IMR-90 (cell line): ENCODE measurements around the gene DHX40. TPM values are rescaled to one million over a fixed set of nuclear protein-coding genes. Genes with fewer than 3 reads are reported as not detected.

ENCODE experiments used
- ATAC-seq: fragments of 200-7000 bp; cut with Tn5 transposase; 2 replicates; pipeline ENCODE4 v1.9.1; 2020; ENCODE audit warnings: low read depth, mild to moderate bottlenecking, moderate library complexity
- BruUV-seq: library from RNA; stranded (reverse); fragments of 400-500 nt; replicated peaks from 2 replicates; lab custom pipeline; 2021; lab: Mats Ljungman, UMichigan
- CTCF ChIA-PET: fragments of 300-600 bp; formaldehyde crosslinking; extraction: SDS; loops from one replicate; lab custom pipeline; 2021; ENCODE audit warnings: antibody characterized with exemption; lab: Yijun Ruan, JAX
- POLR2A ChIA-PET: fragments of 300-600 bp; sonication (Branson Sonifier 250); formaldehyde crosslinking; loops from one replicate; lab custom pipeline; 2022; ENCODE audit warnings: antibody characterized with exemption; ENCODE audit not compliant: unreplicated experiment; lab: Charles Lee
- DNase-seq: peaks from one replicate; pipeline ENCODE4 v3.0.0; 2013
- H2AFZ ChIP-seq: replicated peaks from 2 replicates; pipeline ENCODE3; 2013; ENCODE audit warnings: low read length, mild to moderate bottlenecking; ENCODE audit not compliant: poor library complexity
- H2AK5ac ChIP-seq: 2 replicates; pipeline ENCODE4 v1.6.1; 2013; ENCODE audit warnings: low read depth, low read length, inconsistent platforms
- H2AK9ac ChIP-seq: replicated peaks from 2 replicates; pipeline ENCODE3; 2013; ENCODE audit warnings: mild to moderate bottlenecking, low read depth, low read length, moderate library complexity; ENCODE audit not compliant: poor library complexity
- H2BK120ac ChIP-seq: 2 replicates; pipeline ENCODE4 v1.6.1; 2013; ENCODE audit warnings: low read depth, low read length, inconsistent platforms
- H2BK15ac ChIP-seq: 3 replicates; pipeline ENCODE4 v1.6.1; 2013; ENCODE audit warnings: low read depth, low read length, inconsistent platforms
- H2BK20ac ChIP-seq: 2 replicates; pipeline ENCODE4 v1.6.1; 2013; ENCODE audit warnings: low read depth, mild to moderate bottlenecking, inconsistent platforms, low read length, moderate library complexity
- H2BK5ac ChIP-seq: 2 replicates; pipeline ENCODE4 v1.6.1; 2013; ENCODE audit warnings: mild to moderate bottlenecking, low read depth, low read length, inconsistent platforms; ENCODE audit not compliant: poor library complexity, severe bottlenecking
- H3K14ac ChIP-seq: replicated peaks from 2 replicates; pipeline ENCODE4 v1.6.1; 2013; ENCODE audit warnings: low read depth, low read length, inconsistent platforms
- H3K18ac ChIP-seq: 2 replicates; pipeline ENCODE4 v1.6.1; 2013; ENCODE audit warnings: low read depth, low read length, control low read depth
- H3K23ac ChIP-seq: 2 replicates; pipeline ENCODE4 v1.6.1; 2013; ENCODE audit warnings: low read depth, low read length, inconsistent platforms
- H3K27ac ChIP-seq: 2 replicates; pipeline ENCODE4 v1.5.1; 2013; ENCODE audit warnings: mild to moderate bottlenecking, control low read depth, low read length; ENCODE audit not compliant: insufficient read depth
- H3K27me3 ChIP-seq: 2 replicates; pipeline ENCODE4 v1.6.1; 2013; ENCODE audit warnings: low read length; ENCODE audit not compliant: control insufficient read depth, insufficient read depth
- H3K36me3 ChIP-seq: 2 replicates; pipeline ENCODE4 v1.6.1; 2013; ENCODE audit warnings: low read length, mixed read lengths; ENCODE audit not compliant: control insufficient read depth, insufficient read depth
- H3K4ac ChIP-seq: 2 replicates; pipeline ENCODE4 v1.6.1; 2013; ENCODE audit warnings: low read depth, low read length, inconsistent platforms
- H3K4me1 ChIP-seq: 2 replicates; pipeline ENCODE4 v1.6.1; 2013; ENCODE audit warnings: low read length, mixed read lengths; ENCODE audit not compliant: control insufficient read depth, insufficient read depth
- H3K4me2 ChIP-seq: 2 replicates; pipeline ENCODE4 v1.6.1; 2013; ENCODE audit warnings: low read depth, mild to moderate bottlenecking, control low read depth, low read length, moderate library complexity
- H3K4me3 ChIP-seq: 2 replicates; pipeline ENCODE4 v1.5.1; 2013; ENCODE audit warnings: low read depth, mild to moderate bottlenecking, control low read depth, low read length, moderate library complexity; ENCODE audit not compliant: insufficient read depth
- H3K56ac ChIP-seq: 2 replicates; pipeline ENCODE4 v1.6.1; 2013; ENCODE audit warnings: low read length, inconsistent platforms; ENCODE audit not compliant: insufficient read depth; ENCODE audit errors: extremely low read depth
- H3K79me1 ChIP-seq, 2 experiments: 2 replicates each; pipeline ENCODE4 v1.6.1; 2013; ENCODE audit warnings: low read length in 2 of 2, inconsistent platforms in 1 of 2, low read depth in 1 of 2
- H3K9ac ChIP-seq: 2 replicates; pipeline ENCODE4 v1.6.1; 2013; ENCODE audit warnings: low read depth, low read length, control low read depth
- H3K9me1 ChIP-seq: 2 replicates; pipeline ENCODE4 v1.6.1; 2013; ENCODE audit warnings: low read length, inconsistent platforms; ENCODE audit not compliant: insufficient read depth
- H3K9me3 ChIP-seq: 2 replicates; pipeline ENCODE4 v1.6.1; 2013; ENCODE audit warnings: low read length; ENCODE audit not compliant: control insufficient read depth, insufficient read depth
- H4K20me1 ChIP-seq: 2 replicates; pipeline ENCODE4 v1.6.1; 2013; ENCODE audit warnings: low read length, inconsistent platforms; ENCODE audit not compliant: insufficient read depth
- H4K5ac ChIP-seq: 2 replicates; pipeline ENCODE4 v1.6.1; 2013; ENCODE audit warnings: mild to moderate bottlenecking, low read depth, low read length, control low read depth
- H4K8ac ChIP-seq, 2 experiments: 2 replicates each; pipeline ENCODE4 v1.6.1; 2013; ENCODE audit warnings: low read depth in 2 of 2, low read length in 2 of 2, control low read depth in 1 of 2, inconsistent platforms in 1 of 2
- H4K91ac ChIP-seq: 2 replicates; pipeline ENCODE4 v1.6.1; 2013; ENCODE audit warnings: low read depth, low read length, inconsistent platforms; ENCODE audit not compliant: insufficient read depth
- BHLHE40 ChIP-seq: fragments of 150-350 bp; IDR thresholded peaks from 2 replicates; pipeline ENCODE4 v1.6.1; 2016; ENCODE audit warnings: mild to moderate bottlenecking, low read depth, low read length
- CEBPB ChIP-seq: IDR thresholded peaks from 2 replicates; pipeline ENCODE4 v1.6.1; 2012; ENCODE audit warnings: low read depth, low read length, improper control_type of control experiment
- CTCF ChIP-seq: conservative IDR thresholded peaks from 2 replicates; pipeline ENCODE4 v1.5.1; 2012; ENCODE audit warnings: mild to moderate bottlenecking, low read depth, low read length, improper control_type of control experiment
- ELK1 ChIP-seq: fragments of 150-350 bp; IDR thresholded peaks from 2 replicates; pipeline ENCODE4 v1.6.1; 2016; ENCODE audit warnings: low read depth, mild to moderate bottlenecking, low read length, moderate library complexity, borderline replicate concordance
- FOS ChIP-seq: fragments of 150-350 bp; IDR thresholded peaks from 2 replicates; pipeline ENCODE4 v1.6.1; 2016; ENCODE audit warnings: low read depth, low read length
- MAFK ChIP-seq: IDR thresholded peaks from 2 replicates; pipeline ENCODE4 v1.6.1; 2012; ENCODE audit warnings: low read depth, low read length, improper control_type of control experiment
- MAZ ChIP-seq: IDR thresholded peaks from 2 replicates; pipeline ENCODE4 v1.6.1; 2012; ENCODE audit warnings: low read depth, mild to moderate bottlenecking, low read length, improper control_type of control experiment, moderate library complexity, borderline replicate concordance
- MXI1 ChIP-seq: IDR thresholded peaks from 2 replicates; pipeline ENCODE4 v1.6.1; 2012; ENCODE audit warnings: low read depth, mild to moderate bottlenecking, low read length, moderate library complexity, borderline replicate concordance
- RAD21 ChIP-seq: IDR thresholded peaks from 2 replicates; pipeline ENCODE4 v1.6.1; 2012; ENCODE audit warnings: low read length, improper control_type of control experiment
- RCOR1 ChIP-seq: IDR thresholded peaks from 2 replicates; pipeline ENCODE4 v1.6.1; 2012; ENCODE audit warnings: mild to moderate bottlenecking, low read length, improper control_type of control experiment; ENCODE audit not compliant: insufficient replicate concordance
- RFX5 ChIP-seq: IDR thresholded peaks from 2 replicates; pipeline ENCODE4 v1.8.0; 2012; ENCODE audit warnings: low read depth, mild to moderate bottlenecking, low read length, moderate library complexity
- SMC3 ChIP-seq: fragments of 150-350 bp; IDR thresholded peaks from 2 replicates; pipeline ENCODE4 v1.6.1; 2016; ENCODE audit warnings: low read depth, mild to moderate bottlenecking, antibody characterized with exemption, low read length, moderate library complexity
- USF2 ChIP-seq: fragments of 150-350 bp; IDR thresholded peaks from 2 replicates; pipeline ENCODE4 v1.6.1; 2017; ENCODE audit warnings: mild to moderate bottlenecking, antibody characterized with exemption, low read length, low read depth
- WGBS, 2 experiments: methylation state at CpG; one replicate each; pipeline versions ENCODE4 v1.1.5 to v1.1.7; 2013; ENCODE audit warnings: missing lambda C conversion rate in 2 of 2; ENCODE audit not compliant: insufficient read length in 1 of 2; ENCODE audit errors: extremely low coverage in 2 of 2; 5-methylcytosine and 5-hydroxymethylcytosine counted together
- dilution Hi-C: fragments of 300-500 bp; cut with HindIII; formaldehyde crosslinking; loops from one replicate; pipeline ENCODE4 v1.14.3; 2018; ENCODE audit warnings: low sequenced_read_pairs; ENCODE audit not compliant: unreplicated experiment
- in situ Hi-C: fragments of 300-500 bp; cut with MboI; formaldehyde crosslinking; loops from 3 replicates; pipeline ENCODE4 v1.14.3; 2019; ENCODE audit warnings: low sequenced_read_pairs, inconsistent platforms, mixed read lengths
- intact Hi-C: fragments of 100-400 bp; cut with micrococcal nuclease; formaldehyde crosslinking; loops from 2 replicates; pipeline ENCODE4 v1.10.0; 2022
- polyA plus RNA-seq, 3 experiments: library from polyadenylated mRNA; depleted of rRNA; stranded (reverse); fragments of >200 nt; gene quantifications; 2 replicates each; pipeline ENCODE4 v1.2.3, GENCODE V29; 2012; ENCODE audit warnings: low replicate concordance in 1 of 3
- total RNA-seq: library from RNA; depleted of rRNA; stranded (reverse); fragments of >200 nt; gene quantifications from 2 replicates; pipeline ENCODE4 v1.2.3, GENCODE V29; 2012

Gene DHX40
- total and polyA plus RNA-seq, 2 of the 4 experiments (the other 2 are of a cell fraction) = 17.4 to 44.4 TPM

- Histone ChIP-seq H3K56ac (no peak overlapping the region), H3K4me2 (no peak overlapping the region), H3K18ac (no peak overlapping the region), H4K8ac (no peak overlapping the region), H2AK9ac (no peak overlapping the region), H3K27me3 (peaks cover 7% of the 10 kb centered on the region), H4K20me1 (no peaks in the 10 kb centered on the region), H3K9ac (no peak overlapping the region), H3K27ac (no peak overlapping the region), H2BK20ac (no peak overlapping the region), H2BK15ac (no peak overlapping the region), H2BK5ac (no peak overlapping the region), H3K14ac (no peak overlapping the region), H2AFZ (no peak overlapping the region), H3K4me1 (no peaks in the 10 kb centered on the region), H3K4me3 (no peak overlapping the region), H3K79me1 (no peaks in the 10 kb centered on the region), H2AK5ac (no peak overlapping the region), H3K4ac (no peak overlapping the region), H4K91ac (no peak overlapping the region), H3K9me3 (no peaks in the 10 kb centered on the region), H3K23ac (no peak overlapping the region), H4K5ac (no peak overlapping the region), H3K36me3 (no peaks in the 10 kb centered on the region), H3K9me1 (no peaks in the 10 kb centered on the region), H2BK120ac (no peak overlapping the region)
- dilution Hi-C loops (no loop called here), intact Hi-C loops (no loop called here), in situ Hi-C loops (no loop called here)
- ChIA-PET CTCF (no interaction called here), POLR2A (no interaction called here)
- WGBS, 2 experiments = no CpG with 5 or more reads among the region's 1 CpG
- DNase-seq = no peak
- no TSS peak for BruUV-seq
- no peak for TF ChIP-seq MAZ
- no peak for TF ChIP-seq FOS
- no peak for TF ChIP-seq MAFK
- no peak for TF ChIP-seq RAD21
- no peak for TF ChIP-seq CTCF
- TF ChIP-seq RCOR1 = no peak
- no peak for TF ChIP-seq SMC3
- no peak for TF ChIP-seq USF2
- TF ChIP-seq RFX5 = no peak
- TF ChIP-seq BHLHE40 = no peak
- TF ChIP-seq ELK1 = no peak
- no peak for TF ChIP-seq MXI1
- no peak for TF ChIP-seq CEBPB
- no peak for ATAC-seq
These were observed 30.8 kb upstream of the DHX40 start for GRCh38 chr17:59534583-59534982.
